ENCODE data around the gene CLDN18. TPM values are rescaled to one million over a fixed set of nuclear protein-coding genes. Genes with fewer than 3 reads are reported as not detected.

Gene CLDN18
- total RNA-seq, 2 experiments from 2014 or later: not detected

- Histone ChIP-seq H3K27ac (ENCODE audit: low read depth, low read length, poor library complexity, severe bottlenecking) (no peak overlapping the region), H4K20me1 (ENCODE audit: insufficient read depth, low read length) (no peaks in the 10 kb centered on the region; the same call in 1 of the 2 replicates), H3K36me3 (ENCODE audit: insufficient read depth, low read length) (no peaks in the 10 kb centered on the region), H3K9me2 (ENCODE audit: insufficient read depth, low read length) (no peaks in the 10 kb centered on the region), H3K4me2 (ENCODE audit: low read length) (no peak overlapping the region), H3K79me2 (ENCODE audit: insufficient read depth, low read depth, low read length) (no peaks in the 10 kb centered on the region), H3K4me1 (ENCODE audit: insufficient read depth, low read length, poor library complexity, severe bottlenecking) (no peaks in the 10 kb centered on the region), H3K9me3 (ENCODE audit: low read length) (no peaks in the 10 kb centered on the region), H2AFZ (ENCODE audit: low read length) (no peak overlapping the region), H3K4me3 (ENCODE audit: low read depth, low read length, poor library complexity, severe bottlenecking) (no peak overlapping the region)
- CTCF ChIA-PET (ENCODE audit: unreplicated experiment): interaction anchor here (1.3 kb wide), 1 partner anchor 50 kb away, joined by 3 read pairs; no protein-coding TSS in a partner anchor
- DNase-seq (ENCODE audit: low spot score): peak; percentile 73
- POLR2A ChIA-PET: interaction anchor here (1.0 kb wide), 1 partner anchor 11 kb away, joined by 3 read pairs; no protein-coding TSS in a partner anchor
- no peak for TF ChIP-seq EZH2phosphoT487 (IDR thresholded peaks at IDR 0.05; ENCODE audit: borderline replicate concordance, low read depth, low read length)
- TF ChIP-seq, protein P1, sequence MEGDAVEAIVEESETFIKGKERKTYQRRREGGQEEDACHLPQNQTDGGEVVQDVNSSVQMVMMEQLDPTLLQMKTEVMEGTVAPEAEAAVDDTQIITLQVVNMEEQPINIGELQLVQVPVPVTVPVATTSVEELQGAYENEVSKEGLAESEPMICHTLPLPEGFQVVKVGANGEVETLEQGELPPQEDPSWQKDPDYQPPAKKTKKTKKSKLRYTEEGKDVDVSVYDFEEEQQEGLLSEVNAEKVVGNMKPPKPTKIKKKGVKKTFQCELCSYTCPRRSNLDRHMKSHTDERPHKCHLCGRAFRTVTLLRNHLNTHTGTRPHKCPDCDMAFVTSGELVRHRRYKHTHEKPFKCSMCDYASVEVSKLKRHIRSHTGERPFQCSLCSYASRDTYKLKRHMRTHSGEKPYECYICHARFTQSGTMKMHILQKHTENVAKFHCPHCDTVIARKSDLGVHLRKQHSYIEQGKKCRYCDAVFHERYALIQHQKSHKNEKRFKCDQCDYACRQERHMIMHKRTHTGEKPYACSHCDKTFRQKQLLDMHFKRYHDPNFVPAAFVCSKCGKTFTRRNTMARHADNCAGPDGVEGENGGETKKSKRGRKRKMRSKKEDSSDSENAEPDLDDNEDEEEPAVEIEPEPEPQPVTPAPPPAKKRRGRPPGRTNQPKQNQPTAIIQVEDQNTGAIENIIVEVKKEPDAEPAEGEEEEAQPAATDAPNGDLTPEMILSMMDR (conservative IDR thresholded peaks at IDR 0.05; ENCODE audit: low read length): peak; percentile 95
- BruUV-seq (replicated peaks): no TSS peak
- intact Hi-C loops (cut with micrococcal nuclease; ENCODE audit: unreplicated experiment): loop anchor here (1.0 to 10.0 kb wide), 5 partner anchors 51 to 846 kb away; partner anchors contain the start of gene CEP70
These were observed 58.7 kb downstream of the CLDN18 start for GRCh38 chr3:138068579-138069174.

- DNase-seq (ENCODE audit: low spot score): no peak
- no peak overlapping the region for H3K4me2 ChIP-seq (ENCODE audit: low read length)
- no peak overlapping the region for H3K4me3 ChIP-seq (ENCODE audit: low read depth, low read length, poor library complexity, severe bottlenecking)
- no peaks in the 10 kb centered on the region for H3K9me3 ChIP-seq (ENCODE audit: low read length)
- no TSS peak for BruUV-seq (replicated peaks)
- H2AFZ ChIP-seq (ENCODE audit: low read length): no peak overlapping the region
- ChIA-PET POLR2A (interaction anchor here (1.0 kb wide), 1 partner anchor 23 kb away, joined by 3 read pairs; no protein-coding TSS in a partner anchor), CTCF (ENCODE audit: unreplicated experiment) (interaction anchor here (1.3 kb wide), 1 partner anchor 48 kb away, joined by 3 read pairs; no protein-coding TSS in a partner anchor)
- H3K27ac ChIP-seq (ENCODE audit: low read depth, low read length, poor library complexity, severe bottlenecking): no peak overlapping the region
- H3K79me2 ChIP-seq (ENCODE audit: insufficient read depth, low read depth, low read length): no peaks in the 10 kb centered on the region
- TF ChIP-seq, protein P1 (conservative IDR thresholded peaks at IDR 0.05; ENCODE audit: low read length): no peak
- TF ChIP-seq EZH2phosphoT487 (IDR thresholded peaks at IDR 0.05; ENCODE audit: borderline replicate concordance, low read depth, low read length): no peak
- intact Hi-C loops (cut with micrococcal nuclease; ENCODE audit: unreplicated experiment): no loop called here
- H3K9me2 ChIP-seq (ENCODE audit: insufficient read depth, low read length): no peaks in the 10 kb centered on the region
- no peaks in the 10 kb centered on the region for H4K20me1 ChIP-seq (ENCODE audit: insufficient read depth, low read length)
- no peaks in the 10 kb centered on the region for H3K36me3 ChIP-seq (ENCODE audit: insufficient read depth, low read length)
- no peaks in the 10 kb centered on the region for H3K4me1 ChIP-seq (ENCODE audit: insufficient read depth, low read length, poor library complexity, severe bottlenecking)
These were observed 60.0 kb downstream of the CLDN18 start for GRCh38 chr3:138070006-138070405.

- Histone ChIP-seq H4K20me1 (ENCODE audit: insufficient read depth, low read length) (no peaks in the 10 kb centered on the region), H3K4me1 (ENCODE audit: insufficient read depth, low read length, poor library complexity, severe bottlenecking) (no peaks in the 10 kb centered on the region), H2AFZ (ENCODE audit: low read length) (no peak overlapping the region), H3K9me3 (ENCODE audit: low read length) (no peaks in the 10 kb centered on the region), H3K36me3 (ENCODE audit: insufficient read depth, low read length) (no peaks in the 10 kb centered on the region), H3K79me2 (ENCODE audit: insufficient read depth, low read depth, low read length) (no peaks in the 10 kb centered on the region), H3K9me2 (ENCODE audit: insufficient read depth, low read length) (no peaks in the 10 kb centered on the region), H3K4me3 (ENCODE audit: low read depth, low read length, poor library complexity, severe bottlenecking) (no peak overlapping the region), H3K27ac (ENCODE audit: low read depth, low read length, poor library complexity, severe bottlenecking) (no peak overlapping the region), H3K4me2 (ENCODE audit: low read length) (no peak overlapping the region)
- intact Hi-C loops (cut with micrococcal nuclease; ENCODE audit: unreplicated experiment): no loop called here
- TF ChIP-seq EZH2phosphoT487 (IDR thresholded peaks at IDR 0.05; ENCODE audit: borderline replicate concordance, low read depth, low read length): no peak
- TF ChIP-seq, protein P1 (conservative IDR thresholded peaks at IDR 0.05; ENCODE audit: low read length): no peak
- BruUV-seq (replicated peaks): no TSS peak
- no peak for DNase-seq (ENCODE audit: low spot score)
- ChIA-PET CTCF (ENCODE audit: unreplicated experiment) (interaction anchor here (0.5 kb wide), 1 partner anchor 949 kb away, joined by 3 read pairs; no protein-coding TSS in a partner anchor), POLR2A (no interaction called here)
These were observed 62.8 kb downstream of the CLDN18 start for GRCh38 chr3:138072796-138073195.

Data from OCI-LY7 (cell line).